Neuronal stem cell (in vitro differentiated cells): Measurements from ENCODE around the gene TMEM145.

Source experiments
- DNase-seq: peaks from one replicate; pipeline ENCODE4 v3.0.0-alpha.2; 2013; ENCODE audit warnings: low spot score
- H2AFZ ChIP-seq: one replicate; pipeline ENCODE4 v1.6.1; 2013; ENCODE audit warnings: mild to moderate bottlenecking, low read length, inconsistent platforms
- H2AK5ac ChIP-seq: 2 replicates; pipeline ENCODE4 v1.6.1; 2013; ENCODE audit warnings: low read depth, mild to moderate bottlenecking, inconsistent platforms, low read length, moderate library complexity, mixed read lengths
- H2BK120ac ChIP-seq: 2 replicates; pipeline ENCODE4 v1.6.1; 2013; ENCODE audit warnings: low read depth, mild to moderate bottlenecking, inconsistent platforms, low read length, moderate library complexity, mixed read lengths
- H2BK12ac ChIP-seq: one replicate; pipeline ENCODE4 v1.6.1; 2013; ENCODE audit warnings: low read length, inconsistent platforms
- H2BK15ac ChIP-seq: 2 replicates; pipeline ENCODE4 v1.6.1; 2013; ENCODE audit warnings: mild to moderate bottlenecking, low read length, inconsistent platforms, mixed read lengths
- H2BK5ac ChIP-seq: one replicate; pipeline ENCODE4 v1.6.1; 2013; ENCODE audit warnings: inconsistent platforms, mild to moderate bottlenecking, low read length, moderate library complexity
- H3K14ac ChIP-seq: one replicate; pipeline ENCODE4 v1.6.1; 2013; ENCODE audit warnings: low read length, inconsistent platforms
- H3K18ac ChIP-seq: 2 replicates; pipeline ENCODE4 v1.6.1; 2013; ENCODE audit warnings: low read length, inconsistent platforms
- H3K23ac ChIP-seq: 2 replicates; pipeline ENCODE4 v1.6.1; 2013; ENCODE audit warnings: low read depth, mild to moderate bottlenecking, mixed read lengths, low read length, inconsistent platforms; ENCODE audit not compliant: poor library complexity
- H3K27ac ChIP-seq: replicated peaks from 3 replicates; pipeline ENCODE4 v1.5.1; 2013; ENCODE audit warnings: low read length, inconsistent platforms
- H3K27me3 ChIP-seq, 3 experiments: 2 replicates each; pipeline ENCODE4 v1.6.1; 2013; ENCODE audit warnings: low read length in 3 of 3, mild to moderate bottlenecking in 2 of 3, inconsistent platforms in 1 of 3, low read depth in 1 of 3, mixed read lengths in 1 of 3, moderate library complexity in 1 of 3; ENCODE audit not compliant: control insufficient read depth in 3 of 3, insufficient read depth in 3 of 3
- H3K36me3 ChIP-seq, 2 donors: replicated peaks in 1 of 2; 2 replicates each; pipeline ENCODE4 v1.6.1; 2013; ENCODE audit warnings: low read length in 2 of 2; ENCODE audit not compliant: control insufficient read depth in 2 of 2, insufficient read depth in 2 of 2
- H3K4ac ChIP-seq: 2 replicates; pipeline ENCODE4 v1.6.1; 2013; ENCODE audit warnings: inconsistent platforms, mild to moderate bottlenecking, low read length, moderate library complexity
- H3K4me1 ChIP-seq, 2 donors: 1 replicate in 1 of 2; 2 replicates in 1 of 2; pipeline ENCODE4 v1.6.1; 2013; ENCODE audit warnings: low read length in 2 of 2, low read depth in 1 of 2; ENCODE audit not compliant: control insufficient read depth in 2 of 2, insufficient read depth in 1 of 2
- H3K4me2 ChIP-seq: one replicate; pipeline ENCODE4 v1.6.1; 2013; ENCODE audit warnings: mild to moderate bottlenecking, low read length, inconsistent platforms; ENCODE audit not compliant: insufficient read depth, poor library complexity, severe bottlenecking
- H3K4me3 ChIP-seq, 2 donors: 2 replicates each; pipeline ENCODE4 v1.5.1; 2013; ENCODE audit warnings: low read length in 2 of 2, mild to moderate bottlenecking in 2 of 2, inconsistent platforms in 1 of 2, moderate library complexity in 1 of 2
- H3K79me1 ChIP-seq: one replicate; pipeline ENCODE4 v1.6.1; 2013; ENCODE audit warnings: low read depth, mild to moderate bottlenecking, inconsistent platforms, low read length, moderate library complexity
- H3K9ac ChIP-seq: one replicate; pipeline ENCODE4 v1.6.1; 2013; ENCODE audit warnings: mild to moderate bottlenecking, low read depth, low read length, inconsistent platforms; ENCODE audit not compliant: poor library complexity
- H3K9me3 ChIP-seq, 2 donors: replicated peaks in 1 of 2; 2 replicates each; pipeline versions ENCODE3 to v1.6.1; 2013; ENCODE audit warnings: low read length in 2 of 2, mild to moderate bottlenecking in 2 of 2, inconsistent platforms in 1 of 2, low read depth in 1 of 2, mixed read lengths in 1 of 2, moderate library complexity in 1 of 2; ENCODE audit not compliant: control insufficient read depth in 2 of 2, insufficient read depth in 1 of 2
- H4K8ac ChIP-seq: one replicate; pipeline ENCODE4 v1.6.1; 2013; ENCODE audit warnings: low read depth, mild to moderate bottlenecking, inconsistent platforms, low read length, moderate library complexity
- H4K91ac ChIP-seq: one replicate; pipeline ENCODE4 v1.6.1; 2013; ENCODE audit warnings: low read length, low read depth, mild to moderate bottlenecking, inconsistent platforms; ENCODE audit not compliant: poor library complexity
- WGBS, 2 donors: extraction: QIAGEN DNeasy Blood & Tissue Kit; methylation state at CpG; one replicate each; pipeline ENCODE4 v1.1.7; 2013; ENCODE audit warnings: missing lambda C conversion rate in 2 of 2, mixed read lengths in 1 of 2; ENCODE audit not compliant: insufficient read length in 2 of 2, insufficient replicate concordance in 1 of 2; ENCODE audit errors: extremely low coverage in 2 of 2; 5-methylcytosine and 5-hydroxymethylcytosine counted together

Gene TMEM145

DNA sequence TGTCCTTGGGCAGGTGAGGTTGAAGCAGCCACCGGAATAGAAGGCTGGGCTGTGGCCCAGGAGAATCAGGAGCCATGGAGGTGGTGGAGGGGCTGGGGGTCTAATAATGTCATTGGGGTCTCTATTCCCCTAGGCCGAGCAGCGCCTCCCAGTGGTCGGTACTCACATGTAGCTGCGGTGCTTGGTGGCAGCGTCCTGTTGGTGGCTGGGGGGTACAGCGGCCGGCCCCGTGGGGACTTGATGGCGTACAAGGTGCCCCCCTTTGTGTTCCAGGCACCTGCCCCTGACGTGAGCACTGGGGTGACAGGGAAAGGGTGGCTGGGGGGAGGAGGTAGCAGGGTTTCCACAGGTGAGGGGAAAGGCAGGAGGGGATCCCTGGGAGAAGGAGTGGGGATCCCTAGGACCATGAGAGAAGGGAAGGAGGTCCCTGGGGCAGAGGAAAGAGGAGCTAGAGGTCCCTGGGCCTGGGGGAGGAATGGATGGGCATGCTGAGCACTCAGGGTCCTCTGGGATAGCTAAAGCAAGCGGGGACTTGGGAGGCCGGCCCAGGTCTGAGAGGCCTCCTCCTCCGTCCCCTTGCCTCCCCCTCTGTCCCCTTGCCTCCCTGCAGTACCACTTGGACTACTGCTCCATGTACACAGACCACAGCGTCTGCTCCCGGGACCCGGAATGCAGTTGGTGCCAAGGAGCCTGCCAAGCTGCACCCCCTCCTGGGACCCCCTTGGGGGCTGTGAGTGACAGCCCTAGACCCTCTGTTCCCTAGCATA is 30.4 kb downstream of the TMEM145 start:
- Histone ChIP-seq H3K9ac (peak overlapping the region; percentile 21), H2AK5ac (no peak overlapping the region), H2BK15ac (no peak overlapping the region), H2AFZ (no peak overlapping the region), H4K91ac (no peak overlapping the region), H3K4ac (no peak overlapping the region), H4K8ac (no peak overlapping the region), H2BK120ac (no peak overlapping the region), H2BK5ac (peak overlapping the region; percentile 7), H3K27ac (no peak overlapping the region), H3K4me3 (no peak overlapping the region), H3K4me1 (no peaks in the 10 kb centered on the region), H3K27me3 (no peaks in the 10 kb centered on the region), H3K23ac (no peak overlapping the region), H2BK12ac (no peak overlapping the region), H3K36me3 (peaks cover 10 to 54% of the 10 kb centered on the region in 2 donors), H3K18ac (no peak overlapping the region), H3K4me2 (no peak overlapping the region), H3K79me1 (peaks cover 6% of the 10 kb centered on the region), H3K9me3 (no peaks in the 10 kb centered on the region), H3K14ac (no peak overlapping the region)
- DNase-seq = no peak
- no CpG with 5 or more reads among the region's 17 CpGs for WGBS, 2 donors

DNA sequence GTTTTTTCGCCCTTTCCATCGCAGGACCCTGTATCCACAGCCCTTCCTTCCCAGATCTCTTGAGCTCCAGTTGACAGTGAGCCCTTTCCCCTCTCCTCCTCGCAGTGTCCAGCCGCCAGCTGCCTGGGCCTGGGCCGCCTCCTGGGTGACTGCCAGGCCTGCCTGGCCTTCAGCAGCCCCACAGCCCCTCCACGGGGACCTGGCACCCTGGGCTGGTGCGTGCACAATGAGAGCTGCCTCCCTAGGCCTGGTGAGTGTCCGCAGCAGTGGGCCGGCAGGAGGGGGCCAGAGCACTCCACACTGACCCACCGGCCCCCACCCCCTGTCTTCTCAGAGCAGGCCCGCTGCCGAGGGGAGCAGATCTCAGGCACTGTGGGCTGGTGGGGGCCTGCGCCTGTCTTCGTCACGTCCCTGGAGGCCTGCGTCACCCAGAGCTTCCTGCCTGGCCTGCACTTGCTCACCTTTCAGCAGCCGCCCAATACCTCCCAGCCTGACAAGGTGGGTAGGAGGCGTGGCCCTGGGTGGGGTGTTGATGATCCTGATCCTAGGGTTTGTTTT is 31.3 kb downstream of the TMEM145 start:
- no peak overlapping the region for H3K4me3 ChIP-seq
- H2AFZ ChIP-seq = no peak overlapping the region
- no peak overlapping the region for H2BK120ac ChIP-seq
- no peak overlapping the region for H4K91ac ChIP-seq
- H3K9me3 ChIP-seq = no peaks in the 10 kb centered on the region
- no CpG with 5 or more reads among the region's 18 CpGs for WGBS, 2 donors
- peak overlapping the region; percentile 80 for H3K23ac ChIP-seq
- H3K18ac ChIP-seq = no peak overlapping the region
- no peak overlapping the region for H3K27ac ChIP-seq
- peak overlapping the region; percentile 24 for H2BK5ac ChIP-seq
- peaks cover 6% of the 10 kb centered on the region for H3K79me1 ChIP-seq
- H3K9ac ChIP-seq = no peak overlapping the region
- H2BK12ac ChIP-seq = no peak overlapping the region
- no peaks in the 10 kb centered on the region for H3K4me1 ChIP-seq
- H2AK5ac ChIP-seq = no peak overlapping the region
- no peak overlapping the region for H2BK15ac ChIP-seq
- no peak overlapping the region for H3K4ac ChIP-seq
- no peak overlapping the region for H3K4me2 ChIP-seq
- H3K36me3 ChIP-seq = peaks cover 10 to 57% of the 10 kb centered on the region in 2 donors
- H3K14ac ChIP-seq = no peak overlapping the region
- no peak overlapping the region for H4K8ac ChIP-seq
- H3K27me3 ChIP-seq = no peaks in the 10 kb centered on the region
- no peak for DNase-seq

DNA sequence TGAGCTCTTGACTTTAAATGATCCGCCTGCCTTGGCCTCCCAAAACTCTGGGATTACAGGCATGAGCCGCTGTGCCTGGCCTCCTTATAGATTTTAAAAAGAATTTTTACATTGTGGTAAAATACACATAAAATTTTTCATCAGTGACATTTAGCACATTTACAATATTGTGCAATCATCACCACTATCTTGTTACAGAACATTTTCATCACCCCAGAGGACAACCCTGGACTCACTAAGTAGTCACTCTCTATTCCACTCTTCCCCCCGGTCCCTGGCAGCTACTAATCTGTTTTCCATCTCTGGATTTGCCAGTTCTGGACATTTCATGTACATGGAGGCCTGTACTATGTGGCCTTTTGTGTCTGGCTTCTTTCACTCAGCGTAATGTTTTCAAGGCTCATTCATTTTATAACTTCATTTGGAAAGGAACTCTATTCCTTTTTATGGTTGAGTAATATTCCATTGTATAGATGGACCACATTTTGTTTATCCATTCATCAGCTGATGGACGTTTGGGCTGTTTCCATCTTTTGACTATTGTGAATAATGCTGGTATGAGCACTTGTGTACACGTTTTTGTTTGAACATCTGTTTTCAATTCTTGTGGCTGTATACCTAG is 32.2 kb downstream of the TMEM145 start:
- Histone ChIP-seq H2BK120ac (no peak overlapping the region), H2AFZ (no peak overlapping the region), H3K27ac (no peak overlapping the region), H3K4me3 (no peak overlapping the region), H3K14ac (no peak overlapping the region), H2BK15ac (no peak overlapping the region), H2BK12ac (no peak overlapping the region), H2AK5ac (no peak overlapping the region), H3K4me2 (no peak overlapping the region), H3K36me3 (peaks cover 13 to 50% of the 10 kb centered on the region in 2 donors), H3K4me1 (no peaks in the 10 kb centered on the region), H4K8ac (no peak overlapping the region), H3K4ac (no peak overlapping the region), H4K91ac (no peak overlapping the region), H3K18ac (no peak overlapping the region), H3K79me1 (peaks cover 8% of the 10 kb centered on the region), H3K27me3 (no peaks in the 10 kb centered on the region), H3K23ac (no peak overlapping the region), H3K9me3 (no peaks in the 10 kb centered on the region), H3K9ac (no peak overlapping the region), H2BK5ac (no peak overlapping the region)
- WGBS, 2 donors = no CpG with 5 or more reads among the region's 6 CpGs
- no peak for DNase-seq

DNA sequence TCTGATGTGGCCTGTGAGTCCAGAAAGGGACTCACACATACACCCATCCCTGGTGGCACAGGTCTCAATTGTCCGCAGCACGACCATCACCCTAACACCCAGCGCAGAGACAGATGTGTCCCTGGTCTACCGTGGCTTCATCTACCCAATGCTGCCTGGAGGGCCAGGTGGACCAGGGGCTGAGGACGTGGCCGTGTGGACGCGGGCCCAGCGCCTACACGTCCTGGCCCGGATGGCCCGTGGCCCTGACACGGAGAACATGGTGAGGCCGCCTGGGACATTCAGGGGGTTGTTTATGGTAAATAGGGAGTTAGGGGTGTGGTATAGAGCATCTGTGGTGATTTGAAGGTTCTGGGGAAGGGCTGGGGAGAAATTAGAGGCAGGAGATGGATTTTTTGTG is 35.1 kb downstream of the TMEM145 start:
- H3K23ac ChIP-seq = peak overlapping the region; percentile 75
- no peak overlapping the region for H3K4me2 ChIP-seq
- peaks cover 8% of the 10 kb centered on the region for H3K79me1 ChIP-seq
- H3K27me3 ChIP-seq = no peaks in the 10 kb centered on the region
- H3K4me3 ChIP-seq = no peak overlapping the region
- H2BK5ac ChIP-seq = peak overlapping the region; percentile 75
- DNase-seq = no peak
- no peak overlapping the region for H3K18ac ChIP-seq
- no peak overlapping the region for H2BK120ac ChIP-seq
- H3K4ac ChIP-seq = peak overlapping the region; percentile 2
- no peak overlapping the region for H2BK12ac ChIP-seq
- no peak overlapping the region for H2BK15ac ChIP-seq
- H3K14ac ChIP-seq = no peak overlapping the region
- H4K91ac ChIP-seq = no peak overlapping the region
- peaks cover 8 to 46% of the 10 kb centered on the region in 2 donors for H3K36me3 ChIP-seq
- no peak overlapping the region for H2AK5ac ChIP-seq
- no peak overlapping the region for H3K9ac ChIP-seq
- H2AFZ ChIP-seq = no peak overlapping the region
- no peak overlapping the region for H3K27ac ChIP-seq
- no peaks in the 10 kb centered on the region for H3K9me3 ChIP-seq
- peaks cover 6 to 17% of the 10 kb centered on the region in 2 donors for H3K4me1 ChIP-seq
- no peak overlapping the region for H4K8ac ChIP-seq
- WGBS, 2 donors = no CpG with 5 or more reads among the region's 14 CpGs
